SW 1271 (cell line): ENCODE data around the gene SLC12A2.
A peak's percentile ranks its signal among the peaks of the same experiment; 100 is the strongest.

Source experiments
- DNase-seq, 2 experiments: peaks; one replicate each; lab custom pipeline; 2025; lab: John Stamatoyannopoulos, UW

SLC12A2 gene

GRCh38 chr5:128083033-128083810, at the start of gene SLC12A2:
TSS of gene SLC12A2 (plus strand) at chr5:128083766. CDS start at chr5:128083955, 189 bp downstream.
- peak; percentile 87 to 90 for DNase-seq

GRCh38 chr5:128035689-128036088, 47.9 kb upstream of the SLC12A2 start:
- no peak for DNase-seq

- DNase-seq = no peak
These were observed 46.6 kb upstream of the SLC12A2 start for GRCh38 chr5:128036950-128037349.

- peak in 1 of 2 experiments; percentile 41 for DNase-seq
These were observed 44.9 kb upstream of the SLC12A2 start for GRCh38 chr5:128038643-128039042.

GRCh38 chr5:128040927-128041326, 42.6 kb upstream of the SLC12A2 start:
- no peak for DNase-seq

- DNase-seq = no peak
These were observed 30.8 kb upstream of the SLC12A2 start for GRCh38 chr5:128052780-128053179.

- DNase-seq = no peak
These were observed 30.1 kb upstream of the SLC12A2 start for GRCh38 chr5:128053291-128053954.

- DNase-seq = no peak
These were observed 22.8 kb upstream of the SLC12A2 start for GRCh38 chr5:128060644-128061385.

- DNase-seq = peak in 1 of 2 experiments; percentile 41
These were observed 21.3 kb upstream of the SLC12A2 start for GRCh38 chr5:128062172-128062746.

GRCh38 chr5:128074171-128074570, 9.4 kb upstream of the SLC12A2 start:
- DNase-seq = no peak

GRCh38 chr5:128074953-128075352, 8.6 kb upstream of the SLC12A2 start:
- no peak for DNase-seq

- no peak for DNase-seq
These were observed 6.0 kb upstream of the SLC12A2 start for GRCh38 chr5:128077526-128077925.

GRCh38 chr5:128081111-128081851, 2.3 kb upstream of the SLC12A2 start:
- DNase-seq = peak in 1 of 2 experiments; percentile 44

GRCh38 chr5:128082551-128083032, 974 bp upstream of the SLC12A2 start:
- no peak for DNase-seq

- no peak for DNase-seq
These were observed 253 bp downstream of the SLC12A2 start for GRCh38 chr5:128083811-128084227.

- DNase-seq = no peak
These were observed 932 bp downstream of the SLC12A2 start for GRCh38 chr5:128084228-128085167.

GRCh38 chr5:128085413-128085812, 1.8 kb downstream of the SLC12A2 start:
- DNase-seq = no peak

- no peak for DNase-seq
These were observed 8.0 kb downstream of the SLC12A2 start for GRCh38 chr5:128091579-128091978.

- DNase-seq = no peak
These were observed 8.6 kb downstream of the SLC12A2 start for GRCh38 chr5:128092144-128092543.

- no peak for DNase-seq
These were observed 9.8 kb downstream of the SLC12A2 start for GRCh38 chr5:128093368-128093767.
